ENCODE measurements around the gene CFAP47.

Gene CFAP47

DNA sequence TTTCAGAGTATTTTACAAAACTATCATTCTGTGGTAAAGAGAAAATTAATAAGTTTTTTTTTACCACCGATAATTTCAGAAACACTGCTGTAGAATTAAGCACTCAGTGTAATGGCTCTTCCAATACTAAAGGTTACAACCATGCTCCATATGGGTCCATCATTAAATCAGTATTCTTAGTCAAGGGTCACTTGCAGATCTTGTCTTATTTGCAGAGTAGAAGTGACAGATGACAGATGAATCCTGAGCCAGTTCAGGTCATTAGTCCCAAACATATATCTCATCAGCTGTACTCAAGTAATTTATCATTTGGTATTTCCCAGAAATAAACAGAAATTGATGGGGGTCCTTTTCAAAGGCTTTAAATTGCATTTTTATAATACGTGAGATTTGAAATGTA is 182.9 kb downstream of the CFAP47 start:
- DNase-seq (ENCODE audit: low read depth), result no peak
- in situ Hi-C loops (cut with HindIII; ENCODE audit: low sequenced_read_pairs), result no loop called here
- no peak for TF ChIP-seq CTCF (IDR thresholded peaks at IDR 0.05; ENCODE audit: low read depth, low read length, missing control alignments)
- H3K4me3 ChIP-seq (ENCODE audit: low read depth, low read length), result no peak overlapping the region

DNA sequence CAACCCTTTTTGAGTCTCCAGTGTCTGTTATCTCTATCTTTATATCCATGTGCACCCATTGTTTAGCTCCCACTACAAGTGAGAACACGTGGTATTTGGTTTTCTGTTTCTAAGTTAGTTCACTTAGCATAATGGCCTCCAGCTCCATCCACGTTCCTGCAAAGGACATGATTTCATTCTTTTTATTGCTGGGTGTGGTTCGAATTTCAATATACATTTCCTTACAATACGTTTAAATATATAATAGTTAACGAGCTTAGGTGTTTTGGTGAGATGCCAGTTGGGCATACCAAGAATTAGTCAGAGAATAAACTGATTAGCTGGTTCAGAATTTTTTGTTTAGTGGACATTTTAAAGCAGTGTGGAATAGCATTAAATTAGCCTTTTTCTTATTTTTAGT is 196.7 kb downstream of the CFAP47 start:
- in situ Hi-C loops (cut with HindIII; ENCODE audit: low sequenced_read_pairs), result no loop called here

DNA sequence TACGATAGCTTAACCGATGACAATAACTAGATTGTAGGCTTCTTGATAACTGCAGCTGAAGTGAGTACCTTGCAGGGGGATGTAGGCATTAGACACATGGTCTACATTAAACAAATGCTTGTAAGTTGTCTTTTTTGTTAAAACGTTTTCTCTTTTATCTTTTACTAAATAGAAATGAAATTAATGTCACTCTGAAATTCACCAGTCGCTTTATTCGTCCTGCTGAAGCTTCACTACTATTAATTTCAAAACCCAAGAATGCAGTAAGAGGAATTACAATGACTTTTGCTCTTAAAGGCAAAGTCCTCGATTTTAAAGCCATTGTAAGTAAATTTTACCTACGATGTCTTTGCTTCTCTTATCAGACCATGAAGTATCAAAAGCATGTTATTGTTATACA is 239.7 kb downstream of the CFAP47 start:
- in situ Hi-C loops (cut with HindIII; ENCODE audit: low sequenced_read_pairs), result no loop called here
- no peak overlapping the region for H3K4me3 ChIP-seq (ENCODE audit: low read depth, low read length)
- TF ChIP-seq CTCF (IDR thresholded peaks at IDR 0.05; ENCODE audit: low read depth, low read length, missing control alignments), result no peak
- DNase-seq (ENCODE audit: low read depth), result no peak

More for the DNA sequence above, 196.7 kb downstream of the CFAP47 start:
- DNase-seq (ENCODE audit: low read depth), result no peak
- H3K4me3 ChIP-seq (ENCODE audit: low read depth, low read length), result no peak overlapping the region
- no peak for TF ChIP-seq CTCF (IDR thresholded peaks at IDR 0.05; ENCODE audit: low read depth, low read length, missing control alignments)

- H3K4me3 ChIP-seq (ENCODE audit: low read depth, low read length), result no peak overlapping the region
- DNase-seq (ENCODE audit: low read depth), result no peak
- in situ Hi-C loops (cut with HindIII; ENCODE audit: low sequenced_read_pairs), result no loop called here
- TF ChIP-seq CTCF (IDR thresholded peaks at IDR 0.05; ENCODE audit: low read depth, low read length, missing control alignments), result no peak
These were observed 240.5 kb downstream of the CFAP47 start for GRCh38 chrX:36160081-36160480.

DNA sequence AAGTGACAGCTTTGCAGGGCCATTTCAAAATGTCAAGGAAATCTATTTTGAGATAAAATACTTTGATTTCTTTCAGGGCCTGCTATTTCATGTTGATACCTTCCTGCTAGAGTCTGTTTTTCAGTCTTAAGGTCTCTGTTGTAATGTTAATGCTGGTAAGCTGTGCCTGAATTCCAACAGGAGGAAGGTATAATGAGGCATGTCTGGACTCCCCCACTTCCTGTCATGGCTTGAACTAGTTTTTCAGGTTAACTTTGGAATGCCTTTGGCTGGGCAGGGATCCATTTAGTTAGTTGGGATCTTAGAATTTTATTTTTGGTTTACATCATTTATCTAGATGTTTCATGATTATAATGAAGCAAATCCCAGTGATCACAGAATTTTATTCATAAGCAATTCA is 279.0 kb downstream of the CFAP47 start:
- H3K4me3 ChIP-seq (ENCODE audit: low read depth, low read length), result no peak overlapping the region
- TF ChIP-seq CTCF (IDR thresholded peaks at IDR 0.05; ENCODE audit: low read depth, low read length, missing control alignments), result no peak
- DNase-seq (ENCODE audit: low read depth), result no peak
- in situ Hi-C loops (cut with HindIII; ENCODE audit: low sequenced_read_pairs), result no loop called here

- no peak for TF ChIP-seq CTCF (IDR thresholded peaks at IDR 0.05; ENCODE audit: low read depth, low read length, missing control alignments)
- H3K4me3 ChIP-seq (ENCODE audit: low read depth, low read length), result no peak overlapping the region
- no peak for DNase-seq (ENCODE audit: low read depth)
- in situ Hi-C loops (cut with HindIII; ENCODE audit: low sequenced_read_pairs), result no loop called here
These were observed 280.4 kb downstream of the CFAP47 start for GRCh38 chrX:36199928-36200327.

DNA sequence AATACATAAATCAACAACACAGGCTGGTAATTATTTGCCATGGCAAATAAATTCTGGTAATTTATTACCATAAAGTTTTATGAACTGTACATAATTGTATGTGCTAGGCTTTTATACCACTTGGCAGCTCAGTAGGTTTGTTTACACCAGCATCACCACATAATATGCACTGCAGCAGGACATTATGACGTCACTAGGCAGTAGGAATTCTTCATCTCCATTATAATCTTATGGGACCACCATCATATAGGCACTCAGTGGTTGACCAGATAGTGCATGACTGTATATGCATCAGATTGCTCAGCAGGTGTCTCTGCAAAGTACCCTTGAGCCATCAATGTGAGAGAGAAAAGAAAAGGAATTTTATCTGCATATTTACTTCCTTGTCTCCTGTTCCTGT is 295.4 kb downstream of the CFAP47 start:
- DNase-seq (ENCODE audit: low read depth), result no peak
- in situ Hi-C loops (cut with HindIII; ENCODE audit: low sequenced_read_pairs), result no loop called here
- H3K4me3 ChIP-seq (ENCODE audit: low read depth, low read length), result no peak overlapping the region
- TF ChIP-seq CTCF (IDR thresholded peaks at IDR 0.05; ENCODE audit: low read depth, low read length, missing control alignments), result no peak

Measured in astrocyte of the cerebellum (primary cell).